Ascending aorta (tissue), 2 donors: ENCODE measurements around the gene POMC. TPM values are rescaled to one million over a fixed set of nuclear protein-coding genes. Genes with fewer than 3 reads are reported as not detected.

ENCODE experiments used
- DNase-seq, 2 donors: peaks; one replicate each; pipeline ENCODE4 v3.0.0-alpha.2; 2019; ENCODE audit warnings: low spot score in 2 of 2
- H3K27ac ChIP-seq, 2 donors: fragments of 200-600 bp; sonication (generic); one replicate each; pipeline ENCODE4 v1.5.1; 2016 to 2017; ENCODE audit warnings: mild to moderate bottlenecking in 1 of 2
- H3K27me3 ChIP-seq: fragments of 200-600 bp; sonication (generic); one replicate; pipeline ENCODE4 v1.5.1; 2017
- H3K36me3 ChIP-seq, 2 donors: fragments of 200-600 bp; sonication (generic); one replicate each; pipeline ENCODE4 v1.5.1; 2016
- H3K4me1 ChIP-seq, 2 donors: fragments of 200-600 bp; sonication (generic); one replicate each; pipeline ENCODE4 v1.5.1; 2016 to 2017; ENCODE audit warnings: mild to moderate bottlenecking in 1 of 2
- H3K4me3 ChIP-seq, 2 donors: fragments of 200-600 bp; sonication (generic); one replicate each; pipeline ENCODE4 v1.5.1; 2016 to 2017; ENCODE audit warnings: mild to moderate bottlenecking in 1 of 2
- H3K9me3 ChIP-seq, 2 donors: fragments of 200-600 bp; sonication (generic); one replicate each; pipeline ENCODE4 v1.5.1; 2016
- CTCF ChIP-seq, 3 experiments: fragments of 200-600 bp in 2 of 3; fragments of 450-650 bp in 1 of 3; sonication (generic) in 2 of 3; IDR thresholded peaks; one replicate each; pipeline ENCODE4 v1.5.1; 2016 to 2019; ENCODE audit warnings: antibody characterized with exemption in 3 of 3, mild to moderate bottlenecking in 1 of 3, moderate library complexity in 1 of 3
- intact Hi-C: fragments of 100-400 bp; cut with DNase I; formaldehyde crosslinking; loops from one replicate; pipeline ENCODE4 v1.15.1; 2023
- total RNA-seq: library from RNA; depleted of rRNA; stranded (reverse); fragments of >200 nt; gene quantifications from one replicate; pipeline ENCODE4 v1.1.0, GENCODE V29; 2016

Gene POMC
- total RNA-seq, 1 donor from 2014 or later, result 18.6 TPM

GRCh38 chr2:25176138-25176537 lies 7.8 kb upstream of the POMC start:
- Histone ChIP-seq H3K27me3 (no peaks in the 10 kb centered on the region), H3K4me1 (no peaks in the 10 kb centered on the region), H3K4me3 (no peak overlapping the region), H3K9me3 (no peaks in the 10 kb centered on the region), H3K27ac (no peak overlapping the region), H3K36me3 (no peaks in the 10 kb centered on the region)
- intact Hi-C loops, result no loop called here
- DNase-seq, result no peak
- no peak for TF ChIP-seq CTCF (IDR thresholded peaks at IDR 0.05)

DNA sequence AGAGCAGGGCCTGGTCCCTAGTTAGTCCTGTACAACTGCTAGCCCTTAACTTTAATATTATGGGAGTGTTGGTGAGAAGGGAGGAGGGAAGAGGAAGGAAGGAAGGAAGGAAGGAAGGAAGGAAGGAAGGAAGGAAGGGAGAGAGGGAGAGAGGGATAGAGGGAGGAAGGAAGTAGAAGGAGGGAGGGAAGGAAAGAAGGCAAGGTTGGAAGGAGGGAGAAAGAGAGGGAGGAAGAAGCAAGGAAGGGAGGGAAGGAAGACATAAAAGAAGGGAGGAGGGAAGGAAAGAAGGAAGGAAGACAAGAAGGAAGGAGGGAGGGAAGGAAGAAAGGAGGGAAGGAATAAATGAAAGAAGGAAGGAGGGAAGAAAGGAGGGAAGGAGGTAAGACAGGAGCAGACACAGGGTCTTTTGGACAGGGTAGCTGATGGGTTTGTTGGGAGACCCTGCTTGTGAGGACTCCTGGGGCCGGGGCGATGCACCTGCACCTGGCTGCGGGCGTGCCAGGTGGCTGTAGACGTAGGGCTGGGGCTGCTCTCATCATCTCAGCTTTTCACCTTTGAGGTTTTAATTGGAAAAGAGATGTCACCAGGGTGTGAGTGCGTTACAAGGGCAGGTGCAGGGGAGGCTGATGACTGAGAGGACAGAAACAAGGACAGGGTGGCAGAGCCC lies 5.9 kb upstream of the POMC start:
- TF ChIP-seq CTCF (IDR thresholded peaks at IDR 0.05), result no peak
- no peak for DNase-seq
- Histone ChIP-seq H3K27me3 (no peaks in the 10 kb centered on the region), H3K4me3 (no peak overlapping the region), H3K4me1 (no peaks in the 10 kb centered on the region), H3K36me3 (no peaks in the 10 kb centered on the region), H3K27ac (no peak overlapping the region), H3K9me3 (no peaks in the 10 kb centered on the region)
- intact Hi-C loops, result no loop called here

- Histone ChIP-seq H3K27me3 (no peaks in the 10 kb centered on the region), H3K4me1 (no peaks in the 10 kb centered on the region), H3K4me3 (no peak overlapping the region), H3K27ac (no peak overlapping the region), H3K9me3 (no peaks in the 10 kb centered on the region), H3K36me3 (no peaks in the 10 kb centered on the region)
- DNase-seq, result no peak
- TF ChIP-seq CTCF (IDR thresholded peaks at IDR 0.05), result no peak
- intact Hi-C loops, result no loop called here
Observed at GRCh38 chr2:25173719-25174118, 5.3 kb upstream of the POMC start.

DNA sequence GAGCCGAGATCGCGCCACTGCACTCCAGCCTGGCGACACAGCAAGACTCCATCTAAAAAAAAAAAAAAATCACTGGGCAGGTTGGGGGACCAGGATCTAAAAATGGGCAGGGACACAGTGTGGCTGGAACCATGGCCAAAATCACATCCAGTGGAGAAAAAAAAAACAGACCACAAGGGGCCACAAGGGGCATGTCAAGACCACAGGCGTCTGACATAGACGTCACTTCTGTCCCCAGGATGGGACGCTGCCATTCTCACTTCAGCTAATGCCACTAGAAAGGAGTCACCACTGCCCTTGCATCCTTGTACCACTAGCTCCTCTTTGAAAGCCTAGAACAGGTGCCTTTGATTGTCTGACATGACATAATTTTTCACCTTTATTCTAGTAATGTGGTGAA lies 2.5 kb upstream of the POMC start:
- no peaks in the 10 kb centered on the region for H3K36me3 ChIP-seq
- H3K9me3 ChIP-seq, result no peaks in the 10 kb centered on the region
- TF ChIP-seq CTCF (IDR thresholded peaks at IDR 0.05), result no peak
- peaks cover 8% of the 10 kb centered on the region for H3K27me3 ChIP-seq
- intact Hi-C loops, result no loop called here
- peaks cover 0 to 7% of the 10 kb centered on the region in 2 donors for H3K4me1 ChIP-seq
- no peak overlapping the region for H3K27ac ChIP-seq
- H3K4me3 ChIP-seq, result no peak overlapping the region
- DNase-seq, result no peak

DNA sequence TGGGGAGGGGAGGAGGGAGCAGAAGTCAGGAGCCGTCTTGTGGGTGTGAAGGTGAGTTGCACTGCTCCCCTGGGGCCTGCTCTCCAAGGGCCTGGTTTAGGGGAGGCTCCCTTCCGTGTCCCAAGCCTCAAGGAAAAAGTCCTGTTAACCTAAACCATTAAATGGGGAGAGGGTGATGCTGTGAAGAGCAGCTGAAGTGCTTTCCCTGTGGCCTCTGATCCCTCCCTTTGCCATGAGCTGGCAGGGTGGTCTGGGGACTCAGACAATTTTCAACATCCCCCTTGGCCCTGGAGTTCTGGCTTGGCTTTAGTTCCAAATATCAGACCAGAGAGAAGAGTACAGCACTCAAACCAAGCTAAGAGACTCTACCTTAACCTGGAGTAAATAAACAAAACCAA lies 692 bp upstream of the POMC start:
- H3K27me3 ChIP-seq, result peaks cover 8% of the 10 kb centered on the region
- DNase-seq, result no peak
- no peaks in the 10 kb centered on the region for H3K36me3 ChIP-seq
- peak overlapping the region in 1 of 2 donors; percentile 50 for H3K4me3 ChIP-seq
- H3K9me3 ChIP-seq, result no peaks in the 10 kb centered on the region
- H3K4me1 ChIP-seq, result peaks cover 0 to 7% of the 10 kb centered on the region in 2 donors
- intact Hi-C loops, result no loop called here
- no peak for TF ChIP-seq CTCF (IDR thresholded peaks at IDR 0.05)
- no peak overlapping the region for H3K27ac ChIP-seq
